HuH-7 (cell line): ENCODE data around the gene NCKAP5.

Experiments
- DNase-seq: peaks from one replicate; pipeline ENCODE4 v3.0.0; 2011; ENCODE audit warnings: low spot score

Gene NCKAP5

GRCh38 chr2:132754867-132755472 lies 813.3 kb downstream of the NCKAP5 start:
- no peak for DNase-seq

GRCh38 chr2:132754392-132754791 lies 813.9 kb downstream of the NCKAP5 start:
- DNase-seq = no peak

- DNase-seq = no peak
Observed at GRCh38 chr2:132752421-132753206, 815.6 kb downstream of the NCKAP5 start.

GRCh38 chr2:132751836-132752235 lies 816.4 kb downstream of the NCKAP5 start:
- no peak for DNase-seq

GRCh38 chr2:132750606-132751005 lies 817.7 kb downstream of the NCKAP5 start:
- no peak for DNase-seq

GRCh38 chr2:132747046-132747445 lies 821.2 kb downstream of the NCKAP5 start:
- no peak for DNase-seq

- no peak for DNase-seq
Observed at GRCh38 chr2:132741754-132742153, 826.5 kb downstream of the NCKAP5 start.

- no peak for DNase-seq
Observed at GRCh38 chr2:132740081-132740720, 828.1 kb downstream of the NCKAP5 start.

- DNase-seq = no peak
Observed at GRCh38 chr2:132738223-132738622, 830.0 kb downstream of the NCKAP5 start.

GRCh38 chr2:132736059-132736458 lies 832.2 kb downstream of the NCKAP5 start:
- DNase-seq = no peak

- DNase-seq = no peak
Observed at GRCh38 chr2:132734961-132735360, 833.3 kb downstream of the NCKAP5 start.

- DNase-seq = no peak
Observed at GRCh38 chr2:132733094-132733493, 835.2 kb downstream of the NCKAP5 start.

- no peak for DNase-seq
Observed at GRCh38 chr2:132732694-132733093, 835.6 kb downstream of the NCKAP5 start.

GRCh38 chr2:132731441-132731840 lies 836.8 kb downstream of the NCKAP5 start:
- DNase-seq = no peak

GRCh38 chr2:132730611-132731010 lies 837.7 kb downstream of the NCKAP5 start:
- DNase-seq = no peak

- no peak for DNase-seq
Observed at GRCh38 chr2:132729522-132729921, 838.7 kb downstream of the NCKAP5 start.

- no peak for DNase-seq
Observed at GRCh38 chr2:132726155-132726554, 842.1 kb downstream of the NCKAP5 start.

GRCh38 chr2:132725748-132726147 lies 842.5 kb downstream of the NCKAP5 start:
- DNase-seq = no peak

GRCh38 chr2:132725148-132725547 lies 843.1 kb downstream of the NCKAP5 start:
- DNase-seq = no peak

- DNase-seq = no peak
Observed at GRCh38 chr2:132721938-132722337, 846.3 kb downstream of the NCKAP5 start.

- DNase-seq = no peak
Observed at GRCh38 chr2:132720393-132720792, 847.9 kb downstream of the NCKAP5 start.

- DNase-seq = no peak
Observed at GRCh38 chr2:132719480-132719879, 848.8 kb downstream of the NCKAP5 start.

- no peak for DNase-seq
Observed at GRCh38 chr2:132716954-132717353, 851.3 kb downstream of the NCKAP5 start.
